Measurements from ENCODE around the gene PCDHGA1. TPM values are rescaled to one million over a fixed set of nuclear protein-coding genes. Genes with fewer than 3 reads are reported as not detected.
"Not testable (repeated sequence)": the region's sequence is repeated elsewhere in the genome, so short reads cannot be mapped to it uniquely, and the experiment has no call there.

The PCDHGA1 gene
- total and polyA plus RNA-seq, 4 experiments from 2014 or later: 0.58 to 0.78 TPM; not detected in 2

GRCh38 chr5:141432308-141432707 is 102.0 kb downstream of the PCDHGA1 start:
- CTCF ChIA-PET (ENCODE audit: partially characterized antibody); H3K4me3 ChIP-seq (ENCODE audit: low read length in 2 of 2); H3K9me3 ChIP-seq (ENCODE audit: control insufficient read depth in 1 of 2, low read length in 2 of 2); POLR2A ChIA-PET (ENCODE audit: partially characterized antibody); DNase-seq; intact Hi-C loops (cut with micrococcal nuclease); H3K27ac ChIP-seq (ENCODE audit: low read depth, low read length); H3K36me3 ChIP-seq (ENCODE audit: insufficient read depth, low read length); H3K4me1 ChIP-seq (ENCODE audit: insufficient read depth, low read length): not testable (repeated sequence)
- Mint-ChIP-seq H3K36me3 (peaks cover 11 to 17% of the 10 kb centered on the region in 2 donors), H3K27me3 (peaks cover 33 to 42% of the 10 kb centered on the region in 2 donors), H3K4me3 (peak overlapping the region in 1 of 8 donors; percentile 62), H3K27ac (peak overlapping the region in 1 of 7 donors; percentile 15), H3K4me1 (peaks cover 5 to 17% (median 6%) of the 10 kb centered on the region in 4 donors), H3K9me3 (peaks cover 0 to 63% (median 44%) of the 10 kb centered on the region in 8 donors)
- H3K27me3 ChIP-seq (ENCODE audit: insufficient read depth, low read length): peaks cover 14% of the 10 kb centered on the region

GRCh38 chr5:141432726-141433125 is 102.4 kb downstream of the PCDHGA1 start:
- H3K4me1 ChIP-seq (ENCODE audit: insufficient read depth, low read length); DNase-seq; H3K36me3 ChIP-seq (ENCODE audit: insufficient read depth, low read length); CTCF ChIA-PET (ENCODE audit: partially characterized antibody); H3K9me3 ChIP-seq (ENCODE audit: control insufficient read depth in 1 of 2, low read length in 2 of 2); H3K4me3 ChIP-seq (ENCODE audit: low read length in 2 of 2); H3K27ac ChIP-seq (ENCODE audit: low read depth, low read length); intact Hi-C loops (cut with micrococcal nuclease); POLR2A ChIA-PET (ENCODE audit: partially characterized antibody): not testable (repeated sequence)
- Mint-ChIP-seq H3K27me3 (peaks cover 32 to 42% of the 10 kb centered on the region in 2 donors), H3K27ac (peak overlapping the region in 1 of 7 donors; percentile 27), H3K4me1 (peaks cover 5 to 17% (median 6%) of the 10 kb centered on the region in 4 donors), H3K4me3 (peak overlapping the region in 1 of 8 donors; percentile 8), H3K36me3 (peaks cover 11 to 17% of the 10 kb centered on the region in 2 donors), H3K9me3 (peaks cover 0 to 62% (median 44%) of the 10 kb centered on the region in 8 donors)
- H3K27me3 ChIP-seq (ENCODE audit: insufficient read depth, low read length): peaks cover 14% of the 10 kb centered on the region

GRCh38 chr5:141434006-141434405 is 103.7 kb downstream of the PCDHGA1 start:
- Histone ChIP-seq H3K4me3 (ENCODE audit: low read length in 2 of 2) (no peak overlapping the region), H3K9me3 (ENCODE audit: control insufficient read depth in 1 of 2, low read length in 2 of 2) (peaks cover 0 to 5% of the 10 kb centered on the region in 2 donors), H3K36me3 (ENCODE audit: insufficient read depth, low read length) (no peaks in the 10 kb centered on the region), H3K27me3 (ENCODE audit: insufficient read depth, low read length) (peaks cover 14% of the 10 kb centered on the region), H3K4me1 (ENCODE audit: insufficient read depth, low read length) (no peaks in the 10 kb centered on the region), H3K27ac (ENCODE audit: low read depth, low read length) (no peak overlapping the region)
- Mint-ChIP-seq H3K9me3 (peaks cover 0 to 53% (median 37%) of the 10 kb centered on the region in 8 donors), H3K27ac (no peak overlapping the region), H3K27me3 (peaks cover 28 to 36% of the 10 kb centered on the region in 2 donors), H3K36me3 (peaks cover 8 to 14% of the 10 kb centered on the region in 2 donors), H3K4me3 (peak overlapping the region in 1 of 8 donors; percentile 25), H3K4me1 (peaks cover 5 to 17% (median 6%) of the 10 kb centered on the region in 4 donors)
- intact Hi-C loops (cut with micrococcal nuclease): no loop called here
- ChIA-PET POLR2A (ENCODE audit: partially characterized antibody) (no interaction called here), CTCF (ENCODE audit: partially characterized antibody) (no interaction called here)
- no peak for DNase-seq

GRCh38 chr5:141437221-141437620 is 106.9 kb downstream of the PCDHGA1 start:
- no peak overlapping the region for H3K27ac ChIP-seq (ENCODE audit: low read depth, low read length)
- no peaks in the 10 kb centered on the region for H3K4me1 ChIP-seq (ENCODE audit: insufficient read depth, low read length)
- intact Hi-C loops (cut with micrococcal nuclease): no loop called here
- peaks cover 23 to 28% of the 10 kb centered on the region in 2 donors for H3K27me3 Mint-ChIP-seq
- ChIA-PET CTCF (ENCODE audit: partially characterized antibody) (interaction anchor here (1.1 kb wide), 1 partner anchor 76 kb away, joined by 5 read pairs; no protein-coding TSS in a partner anchor), POLR2A (ENCODE audit: partially characterized antibody) (no interaction called here)
- peaks cover 11% of the 10 kb centered on the region for H3K27me3 ChIP-seq (ENCODE audit: insufficient read depth, low read length)
- H3K4me3 Mint-ChIP-seq: no peak overlapping the region
- H3K9me3 Mint-ChIP-seq: peaks cover 0 to 41% (median 23%) of the 10 kb centered on the region in 8 donors
- H3K36me3 ChIP-seq (ENCODE audit: insufficient read depth, low read length): no peaks in the 10 kb centered on the region
- peaks cover 0 to under 1% (median 0%) of the 10 kb centered on the region in 4 donors for H3K4me1 Mint-ChIP-seq
- no peak overlapping the region for H3K4me3 ChIP-seq (ENCODE audit: low read length in 2 of 2)
- H3K27ac Mint-ChIP-seq: no peak overlapping the region
- no peak for DNase-seq
- no peaks in the 10 kb centered on the region for H3K9me3 ChIP-seq (ENCODE audit: control insufficient read depth in 1 of 2, low read length in 2 of 2)
- H3K36me3 Mint-ChIP-seq: peaks cover 1 to 3% of the 10 kb centered on the region in 2 donors

GRCh38 chr5:141439411-141440141 is 109.3 kb downstream of the PCDHGA1 start:
- POLR2A ChIA-PET (ENCODE audit: partially characterized antibody): no interaction called here
- DNase-seq: no peak
- CTCF ChIA-PET (ENCODE audit: partially characterized antibody): interaction anchor here (1.5 kb wide), 1 partner anchor 10 kb away, joined by 4 read pairs; the partner anchor contains the start of gene PCDHGA12

GRCh38 chr5:141440341-141440740 is 110.0 kb downstream of the PCDHGA1 start:
- Histone ChIP-seq H3K9me3 (ENCODE audit: control insufficient read depth in 1 of 2, low read length in 2 of 2) (no peaks in the 10 kb centered on the region), H3K4me1 (ENCODE audit: insufficient read depth, low read length) (no peaks in the 10 kb centered on the region), H3K4me3 (ENCODE audit: low read length in 2 of 2) (no peak overlapping the region), H3K27me3 (ENCODE audit: insufficient read depth, low read length) (peaks cover 7% of the 10 kb centered on the region), H3K36me3 (ENCODE audit: insufficient read depth, low read length) (no peaks in the 10 kb centered on the region), H3K27ac (ENCODE audit: low read depth, low read length) (no peak overlapping the region)
- Mint-ChIP-seq H3K36me3 (peaks cover 0 to 4% of the 10 kb centered on the region in 2 donors), H3K4me3 (no peak overlapping the region), H3K4me1 (no peaks in the 10 kb centered on the region), H3K9me3 (peaks cover 0 to 20% (median 7%) of the 10 kb centered on the region in 8 donors), H3K27ac (no peak overlapping the region), H3K27me3 (peaks cover 14 to 25% of the 10 kb centered on the region in 2 donors)
- CTCF ChIA-PET (ENCODE audit: partially characterized antibody): interaction anchor here (1.5 kb wide), 1 partner anchor 10 kb away, joined by 4 read pairs; the partner anchor contains the start of gene PCDHGA12
- intact Hi-C loops (cut with micrococcal nuclease): no loop called here
- DNase-seq: no peak
- POLR2A ChIA-PET (ENCODE audit: partially characterized antibody): no interaction called here

More at GRCh38 chr5:141439411-141440141, 109.3 kb downstream of the PCDHGA1 start:
- no peak overlapping the region for H3K27ac Mint-ChIP-seq
- no peak overlapping the region for H3K4me3 ChIP-seq (ENCODE audit: low read length in 2 of 2)
- no peaks in the 10 kb centered on the region for H3K4me1 Mint-ChIP-seq
- H3K36me3 Mint-ChIP-seq: peaks cover 0 to 4% of the 10 kb centered on the region in 2 donors
- H3K27ac ChIP-seq (ENCODE audit: low read depth, low read length): no peak overlapping the region
- H3K9me3 Mint-ChIP-seq: peaks cover 0 to 24% (median 8%) of the 10 kb centered on the region in 8 donors
- peaks cover 15 to 24% of the 10 kb centered on the region in 2 donors for H3K27me3 Mint-ChIP-seq
- H3K4me3 Mint-ChIP-seq: no peak overlapping the region
- intact Hi-C loops (cut with micrococcal nuclease): no loop called here
- no peaks in the 10 kb centered on the region for H3K4me1 ChIP-seq (ENCODE audit: insufficient read depth, low read length)
- H3K36me3 ChIP-seq (ENCODE audit: insufficient read depth, low read length): no peaks in the 10 kb centered on the region
- peaks cover 7% of the 10 kb centered on the region for H3K27me3 ChIP-seq (ENCODE audit: insufficient read depth, low read length)
- no peaks in the 10 kb centered on the region for H3K9me3 ChIP-seq (ENCODE audit: control insufficient read depth in 1 of 2, low read length in 2 of 2)

- Mint-ChIP-seq H3K36me3 (peaks cover 0 to 4% of the 10 kb centered on the region in 2 donors), H3K27me3 (peaks cover 12 to 28% of the 10 kb centered on the region in 2 donors), H3K27ac (no peak overlapping the region), H3K9me3 (peaks cover 0 to 18% (median 7%) of the 10 kb centered on the region in 8 donors), H3K4me1 (no peaks in the 10 kb centered on the region), H3K4me3 (no peak overlapping the region)
- Histone ChIP-seq H3K27ac (ENCODE audit: low read depth, low read length) (no peak overlapping the region), H3K4me1 (ENCODE audit: insufficient read depth, low read length) (no peaks in the 10 kb centered on the region), H3K4me3 (ENCODE audit: low read length in 2 of 2) (no peak overlapping the region), H3K9me3 (ENCODE audit: control insufficient read depth in 1 of 2, low read length in 2 of 2) (no peaks in the 10 kb centered on the region), H3K27me3 (ENCODE audit: insufficient read depth, low read length) (peaks cover 7% of the 10 kb centered on the region), H3K36me3 (ENCODE audit: insufficient read depth, low read length) (no peaks in the 10 kb centered on the region)
- DNase-seq: no peak
- intact Hi-C loops (cut with micrococcal nuclease): no loop called here
- ChIA-PET POLR2A (ENCODE audit: partially characterized antibody) (no interaction called here), CTCF (ENCODE audit: partially characterized antibody) (no interaction called here)
Measured at GRCh38 chr5:141441571-141442170, 111.4 kb downstream of the PCDHGA1 start.
